K562 (cell line): ENCODE measurements around the gene NIPAL1. TPM values are rescaled to one million over a fixed set of nuclear protein-coding genes. Genes with fewer than 3 reads are reported as not detected.

ENCODE experiments used
- ARID2 ChIP-seq: fragments of 450-650 bp; IDR thresholded peaks from 2 replicates; pipeline ENCODE4 v1.6.1; 2017; ENCODE audit warnings: antibody characterized with exemption, mild to moderate bottlenecking
- CREB3 ChIP-seq: fragments of 450-650 bp; conservative IDR thresholded peaks from 2 replicates; pipeline ENCODE4 v1.6.1; 2016; ENCODE audit warnings: missing genetic modification characterization, low read depth, mild to moderate bottlenecking, missing compliant biosample characterization, moderate library complexity
- CTCF ChIP-seq, 3 experiments: IDR thresholded peaks in 2 of 3; conservative IDR thresholded peaks in 1 of 3; 2 replicates each; pipeline ENCODE4 v1.5.1; 2011 to 2012; ENCODE audit warnings: low read length in 3 of 3, mild to moderate bottlenecking in 3 of 3, control low read depth in 2 of 3, improper control_type of control experiment in 1 of 3, inconsistent platforms in 1 of 3, low read depth in 1 of 3, mixed read lengths in 1 of 3, moderate library complexity in 1 of 3; ENCODE audit not compliant: insufficient read depth in 2 of 3
- MCM5 ChIP-seq: fragments of 450-650 bp; IDR thresholded peaks from 2 replicates; pipeline ENCODE4 v1.6.1; 2016; ENCODE audit warnings: low read depth
- POLR2AphosphoS2 ChIP-seq: IDR thresholded peaks from 2 replicates; pipeline ENCODE4 v1.6.1; 2012; ENCODE audit warnings: low read length, improper control_type of control experiment
- PRDM10 ChIP-seq: fragments of 450-650 bp; IDR thresholded peaks from 2 replicates; pipeline ENCODE4 v1.6.1; 2018; ENCODE audit not compliant: partially characterized antibody
- RB1 ChIP-seq: fragments of 450-650 bp; IDR thresholded peaks from 2 replicates; pipeline ENCODE4 v1.6.1; 2017; ENCODE audit warnings: low read depth, mild to moderate bottlenecking
- ZNF143 ChIP-seq: sonication (generic); formaldehyde crosslinking; IDR thresholded peaks from 2 replicates; pipeline ENCODE4 v1.9.0; 2022; ENCODE audit warnings: mild to moderate bottlenecking, missing genetic modification reagents
- polyA plus RNA-seq, 8 experiments: library from polyadenylated mRNA; depleted of rRNA in 4 of 8; stranded (reverse) in 5 of 8; unstranded in 3 of 8; fragments of >200 nt; fragmentation: Nextera tagmentation in 2 of 8; fragmentation: Illumina TruSeq in 1 of 8; extraction: Ambion mirVana in 2 of 8; extraction: Trizol in 1 of 8; gene quantifications; 2 replicates each; pipeline versions ENCODE4 v1.2.1 to v1.2.3, GENCODE V29; 2011 to 2014; ENCODE audit warnings: inconsistent platforms in 1 of 8, missing spikeins in 1 of 8
- total RNA-seq, 7 experiments: library from RNA; depleted of rRNA in 6 of 7; stranded (reverse); fragments of >200 nt in 6 of 7; fragmentation: Illumina TruSeq in 2 of 7; extraction: Trizol in 2 of 7; gene quantifications; 2 replicates each; pipeline versions ENCODE4 v1.2.1 to v1.2.3, GENCODE V29; 2011 to 2021; ENCODE audit warnings: low replicate concordance in 1 of 7
- TF ChIP-seq, protein P1 (sequence below): sonication (generic); formaldehyde crosslinking; IDR thresholded peaks from 2 replicates; pipeline ENCODE4 v1.8.1; 2023; ENCODE audit warnings: missing genetic modification reagents, mild to moderate bottlenecking, borderline replicate concordance

Gene NIPAL1
- total and polyA plus RNA-seq, 9 of the 15 experiments (the other 6 are each of a cell fraction or from before 2014, with no cell fraction given), result 0.03 to 0.43 (median 0.25) TPM

GRCh38 chr4:48041535-48042137 lies 25.1 kb downstream of the NIPAL1 start (continued):
- no peak for TF ChIP-seq ARID2
- no peak for TF ChIP-seq ZNF143 (CRISPR knock-in tag)
- no peak for TF ChIP-seq PRDM10
- TF ChIP-seq, protein P1, sequence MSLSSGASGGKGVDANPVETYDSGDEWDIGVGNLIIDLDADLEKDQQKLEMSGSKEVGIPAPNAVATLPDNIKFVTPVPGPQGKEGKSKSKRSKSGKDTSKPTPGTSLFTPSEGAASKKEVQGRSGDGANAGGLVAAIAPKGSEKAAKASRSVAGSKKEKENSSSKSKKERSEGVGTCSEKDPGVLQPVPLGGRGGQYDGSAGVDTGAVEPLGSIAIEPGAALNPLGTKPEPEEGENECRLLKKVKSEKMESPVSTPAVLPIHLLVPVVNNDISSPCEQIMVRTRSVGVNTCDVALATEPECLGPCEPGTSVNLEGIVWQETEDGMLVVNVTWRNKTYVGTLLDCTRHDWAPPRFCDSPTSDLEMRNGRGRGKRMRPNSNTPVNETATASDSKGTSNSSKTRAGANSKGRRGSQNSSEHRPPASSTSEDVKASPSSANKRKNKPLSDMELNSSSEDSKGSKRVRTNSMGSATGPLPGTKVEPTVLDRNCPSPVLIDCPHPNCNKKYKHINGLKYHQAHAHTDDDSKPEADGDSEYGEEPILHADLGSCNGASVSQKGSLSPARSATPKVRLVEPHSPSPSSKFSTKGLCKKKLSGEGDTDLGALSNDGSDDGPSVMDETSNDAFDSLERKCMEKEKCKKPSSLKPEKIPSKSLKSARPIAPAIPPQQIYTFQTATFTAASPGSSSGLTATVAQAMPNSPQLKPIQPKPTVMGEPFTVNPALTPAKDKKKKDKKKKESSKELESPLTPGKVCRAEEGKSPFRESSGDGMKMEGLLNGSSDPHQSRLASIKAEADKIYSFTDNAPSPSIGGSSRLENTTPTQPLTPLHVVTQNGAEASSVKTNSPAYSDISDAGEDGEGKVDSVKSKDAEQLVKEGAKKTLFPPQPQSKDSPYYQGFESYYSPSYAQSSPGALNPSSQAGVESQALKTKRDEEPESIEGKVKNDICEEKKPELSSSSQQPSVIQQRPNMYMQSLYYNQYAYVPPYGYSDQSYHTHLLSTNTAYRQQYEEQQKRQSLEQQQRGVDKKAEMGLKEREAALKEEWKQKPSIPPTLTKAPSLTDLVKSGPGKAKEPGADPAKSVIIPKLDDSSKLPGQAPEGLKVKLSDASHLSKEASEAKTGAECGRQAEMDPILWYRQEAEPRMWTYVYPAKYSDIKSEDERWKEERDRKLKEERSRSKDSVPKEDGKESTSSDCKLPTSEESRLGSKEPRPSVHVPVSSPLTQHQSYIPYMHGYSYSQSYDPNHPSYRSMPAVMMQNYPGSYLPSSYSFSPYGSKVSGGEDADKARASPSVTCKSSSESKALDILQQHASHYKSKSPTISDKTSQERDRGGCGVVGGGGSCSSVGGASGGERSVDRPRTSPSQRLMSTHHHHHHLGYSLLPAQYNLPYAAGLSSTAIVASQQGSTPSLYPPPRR (CRISPR knock-in tag), result no peak
- TF ChIP-seq RB1, result no peak
- no peak for TF ChIP-seq POLR2AphosphoS2
- no peak for TF ChIP-seq MCM5
- no peak for TF ChIP-seq CREB3 (tag)
- no peak for TF ChIP-seq CTCF (IDR thresholded peaks at IDR 0.05 in 2 of 3, conservative IDR thresholded peaks at IDR 0.05 in 1 of 3; ENCODE audit: insufficient read depth in 2 of 3, low read depth in 1 of 3, low read length in 3 of 3)
- TF ChIP-seq, all 486 proteins: peak for 0
